ENCODE results near the gene GALNT18. TPM values are rescaled to one million over a fixed set of nuclear protein-coding genes. Genes with fewer than 3 reads are reported as not detected.

The GALNT18 gene
- total RNA-seq, 1 experiment from 2014 or later, result 1.7 TPM

DNA sequence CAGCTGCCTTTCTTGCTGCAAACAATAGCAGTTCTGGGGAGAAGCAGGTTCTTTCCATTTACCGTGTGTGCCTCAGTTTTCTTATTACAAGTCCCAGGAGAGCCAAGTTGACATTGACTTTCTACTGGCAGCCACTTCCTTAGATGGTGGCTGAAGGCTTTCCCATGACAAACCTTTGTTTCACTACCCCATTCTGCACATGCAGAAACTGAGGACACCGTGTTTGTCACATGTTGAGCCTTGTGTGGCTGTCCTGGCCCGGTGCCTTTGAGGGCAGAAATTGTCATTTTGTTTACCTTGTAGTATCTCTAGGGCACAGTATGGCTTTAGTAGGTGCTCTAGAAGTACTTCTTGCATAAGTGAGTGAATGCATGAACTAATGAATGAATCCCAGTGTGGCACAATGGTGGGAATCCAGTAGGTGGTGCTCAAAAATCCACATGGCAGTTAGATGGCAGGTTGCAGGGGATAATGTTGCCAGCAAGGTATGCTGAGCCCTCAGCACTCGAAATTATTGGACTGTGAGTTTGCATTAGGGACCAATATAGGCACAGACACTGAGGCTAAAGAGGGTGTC is 370.3 kb downstream of the GALNT18 start:
- H2AFZ ChIP-seq (ENCODE audit: low read length), result no peak overlapping the region
- no peak overlapping the region for H2BK12ac ChIP-seq (ENCODE audit: insufficient read length, low read depth, low read length)
- no peaks in the 10 kb centered on the region for H3K27me3 ChIP-seq (ENCODE audit: insufficient read depth, low read length)
- no peak overlapping the region for H3K9ac ChIP-seq (ENCODE audit: extremely low read depth, insufficient read length, low read length)
- Mint-ChIP-seq H3K27me3 (ENCODE audit: low read depth) (peaks cover 4% of the 10 kb centered on the region), H3K27ac (no peak overlapping the region), H3K4me3 (no peak overlapping the region), H3K4me1 (peaks cover 10 to 19% of the 10 kb centered on the region in 2 experiments), H3K36me3 (ENCODE audit: insufficient read depth in 1 of 3, low read depth in 3 of 3) (peaks cover 0 to 7% (median 7%) of the 10 kb centered on the region in 3 experiments; a peak in 5 of 7 replicates), H3K9me3 (peaks cover 10 to 12% of the 10 kb centered on the region in 2 experiments)
- no peak overlapping the region for H2BK5ac ChIP-seq (ENCODE audit: insufficient read length, low read length)
- no peak overlapping the region for H4K5ac ChIP-seq (ENCODE audit: insufficient read length, low read depth, low read length)
- H2BK15ac ChIP-seq (ENCODE audit: low read depth, low read length), result no peak overlapping the region
- H3K27ac ChIP-seq (ENCODE audit: insufficient read length, low read depth, low read length), result no peak overlapping the region
- no peak for DNase-seq
- H3K18ac ChIP-seq (ENCODE audit: insufficient read length, low read depth, low read length), result no peak overlapping the region
- no peaks in the 10 kb centered on the region for H3K79me1 ChIP-seq (ENCODE audit: insufficient read depth, low read depth, low read length, poor library complexity, severe bottlenecking)
- H2BK120ac ChIP-seq (ENCODE audit: low read depth, low read length, poor library complexity, severe bottlenecking), result no peak overlapping the region
- H3K79me2 ChIP-seq (ENCODE audit: insufficient read depth, low read length), result no peaks in the 10 kb centered on the region
- H4K8ac ChIP-seq (replicated peaks; ENCODE audit: insufficient read length, low read depth, low read length), result no peak overlapping the region
- WGBS (ENCODE audit: extremely low coverage, insufficient read length, low lambda C conversion rate), result no CpG with 5 or more reads among the region's 4 CpGs
- no peaks in the 10 kb centered on the region for H3K9me3 ChIP-seq (ENCODE audit: control insufficient read depth, low read depth, low read length)
- no peak overlapping the region for H3K4ac ChIP-seq (ENCODE audit: low read depth, low read length)
- H3K23ac ChIP-seq (ENCODE audit: insufficient read length, low read depth, low read length), result no peak overlapping the region
- H3K4me1 ChIP-seq (ENCODE audit: insufficient read depth, low read length), result no peaks in the 10 kb centered on the region; the same call in 1 of the 2 replicates
- no peak overlapping the region for H3T11ph ChIP-seq (ENCODE audit: low read length)
- no peak overlapping the region for H2BK20ac ChIP-seq (ENCODE audit: low read depth, low read length, poor library complexity, severe bottlenecking)
- no peak overlapping the region for H4K91ac ChIP-seq (ENCODE audit: insufficient read length, low read depth, low read length)
- no peak overlapping the region for H3K14ac ChIP-seq (ENCODE audit: insufficient read depth, low read length)
- TF ChIP-seq, protein P1, sequence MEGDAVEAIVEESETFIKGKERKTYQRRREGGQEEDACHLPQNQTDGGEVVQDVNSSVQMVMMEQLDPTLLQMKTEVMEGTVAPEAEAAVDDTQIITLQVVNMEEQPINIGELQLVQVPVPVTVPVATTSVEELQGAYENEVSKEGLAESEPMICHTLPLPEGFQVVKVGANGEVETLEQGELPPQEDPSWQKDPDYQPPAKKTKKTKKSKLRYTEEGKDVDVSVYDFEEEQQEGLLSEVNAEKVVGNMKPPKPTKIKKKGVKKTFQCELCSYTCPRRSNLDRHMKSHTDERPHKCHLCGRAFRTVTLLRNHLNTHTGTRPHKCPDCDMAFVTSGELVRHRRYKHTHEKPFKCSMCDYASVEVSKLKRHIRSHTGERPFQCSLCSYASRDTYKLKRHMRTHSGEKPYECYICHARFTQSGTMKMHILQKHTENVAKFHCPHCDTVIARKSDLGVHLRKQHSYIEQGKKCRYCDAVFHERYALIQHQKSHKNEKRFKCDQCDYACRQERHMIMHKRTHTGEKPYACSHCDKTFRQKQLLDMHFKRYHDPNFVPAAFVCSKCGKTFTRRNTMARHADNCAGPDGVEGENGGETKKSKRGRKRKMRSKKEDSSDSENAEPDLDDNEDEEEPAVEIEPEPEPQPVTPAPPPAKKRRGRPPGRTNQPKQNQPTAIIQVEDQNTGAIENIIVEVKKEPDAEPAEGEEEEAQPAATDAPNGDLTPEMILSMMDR (conservative IDR thresholded peaks at IDR 0.05), result no peak
- no peak overlapping the region for H2AK5ac ChIP-seq (ENCODE audit: insufficient read length, low read length)
- no peak overlapping the region for H3K56ac ChIP-seq (ENCODE audit: insufficient read length, low read depth, low read length)
- H3K4me2 ChIP-seq (ENCODE audit: insufficient read depth, insufficient read length, low read length), result no peak overlapping the region
- H4K20me1 ChIP-seq (ENCODE audit: control insufficient read depth, insufficient read depth, insufficient read length), result no peaks in the 10 kb centered on the region
- H3K23me2 ChIP-seq (ENCODE audit: insufficient read length, low read depth, low read length, poor library complexity, severe bottlenecking), result no peaks in the 10 kb centered on the region
